ENCODE results near the gene PSMG4. TPM values are rescaled to one million over a fixed set of nuclear protein-coding genes. Genes with fewer than 3 reads are reported as not detected.
A peak's percentile ranks its signal among the peaks of the same experiment; 100 is the strongest.

PSMG4 gene
- total and polyA plus RNA-seq, 9 of the 15 experiments (the other 6 are each of a cell fraction or from before 2014, with no cell fraction given): 12.9 to 185 (median 52.0) TPM

GRCh38 chr6:3226481-3227362, 32.0 kb upstream of the PSMG4 start (continued):
- no peak for TF ChIP-seq ZNF407 (IDR thresholded peaks at IDR 0.05; ENCODE audit: low read depth)
- peak; percentile 87 for TF ChIP-seq CXXC5 (CRISPR knock-in tag; IDR thresholded peaks at IDR 0.05)
- TF ChIP-seq HES1 (IDR thresholded peaks at IDR 0.05; ENCODE audit: low read depth): peak; percentile 61; the same call in 1 of the 2 replicates
- no peak for TF ChIP-seq MTA1 (IDR thresholded peaks at IDR 0.05; ENCODE audit: borderline replicate concordance)
- peak; percentile 45 to 60; a peak in 2 of 4 replicates for TF ChIP-seq MAZ (CRISPR knock-in tag; conservative IDR thresholded peaks at IDR 0.05 in 1 of 2, IDR thresholded peaks at IDR 0.05 in 1 of 2)
- TF ChIP-seq DMBX1 (CRISPR knock-in tag; IDR thresholded peaks at IDR 0.05; ENCODE audit: borderline replicate concordance): no peak
- TF ChIP-seq ESRRA (IDR thresholded peaks at IDR 0.05; ENCODE audit: borderline replicate concordance, low read depth): peak; percentile 80; the same call in 1 of the 2 replicates
- peak; percentile 38 for TF ChIP-seq HMGN3 (IDR thresholded peaks at IDR 0.05; ENCODE audit: borderline replicate concordance, extremely low read depth, insufficient read length, low read depth, low read length)
- no peak for TF ChIP-seq TAF1 (IDR thresholded peaks at IDR 0.05; ENCODE audit: control insufficient read depth, extremely low read depth, insufficient read depth, low read length, severe bottlenecking)
- no peak for TF ChIP-seq ETV6 (IDR thresholded peaks at IDR 0.05; ENCODE audit: borderline replicate concordance in 1 of 2, low read depth in 2 of 2, low read length in 1 of 2)
- TF ChIP-seq ETV6 (CRISPR knock-in tag; IDR thresholded peaks at IDR 0.05; ENCODE audit: borderline replicate concordance): peak; percentile 74; the same call in 1 of the 2 replicates
- TF ChIP-seq ATF6 (CRISPR knock-in tag; IDR thresholded peaks at IDR 0.05): 0 out of 2 replicates have a peak, but pooled peaks have one; percentile 4
- TF ChIP-seq HLTF (IDR thresholded peaks at IDR 0.05): no peak
- TF ChIP-seq SMAD4 (CRISPR knock-in tag; conservative IDR thresholded peaks at IDR 0.05): peak; percentile 48
